H1 (cell line): Measurements from ENCODE around the gene RERG.

Experiments
- EZH2 ChIP-seq: fragments of 200-600 bp; sonication (generic); IDR thresholded peaks from 2 replicates; pipeline ENCODE4 v1.7.1; 2012; ENCODE audit warnings: low read depth, mild to moderate bottlenecking, moderate library complexity, low read length, inconsistent platforms; ENCODE audit not compliant: severe bottlenecking
- FOSL1 ChIP-seq: IDR thresholded peaks from 2 replicates; pipeline ENCODE4 v1.6.1; 2011; ENCODE audit warnings: mild to moderate bottlenecking, low read depth, low read length, moderate library complexity; ENCODE audit not compliant: insufficient read depth
- POLR2A ChIP-seq, 2 experiments: IDR thresholded peaks; 1 replicate in 1 of 2; 2 replicates in 1 of 2; pipeline ENCODE4 v1.6.1; 2011; ENCODE audit warnings: low read depth in 2 of 2, low read length in 2 of 2, mild to moderate bottlenecking in 2 of 2; ENCODE audit errors: control extremely low read depth in 1 of 2
- SIN3A ChIP-seq, 2 experiments: IDR thresholded peaks in 1 of 2; conservative IDR thresholded peaks in 1 of 2; 2 replicates each; pipeline ENCODE4 v1.6.1; 2011 to 2012; ENCODE audit warnings: low read length in 2 of 2, improper control_type of control experiment in 1 of 2, low read depth in 1 of 2, mild to moderate bottlenecking in 1 of 2
- YY1 ChIP-seq: IDR thresholded peaks from 2 replicates; pipeline ENCODE4 v1.6.1; 2011; ENCODE audit warnings: low read depth, mild to moderate bottlenecking, low read length

GRCh38 chr12:15225136-15225862 lies 4.1 kb upstream of the RERG start:
- TF ChIP-seq YY1 (no peak), FOSL1 (no peak), EZH2 (no peak), POLR2A (IDR thresholded peaks at IDR 0.05; ENCODE audit: control extremely low read depth in 1 of 2, low read depth in 2 of 2, low read length in 2 of 2) (no peak), SIN3A (conservative IDR thresholded peaks at IDR 0.05 in 1 of 2, IDR thresholded peaks at IDR 0.05 in 1 of 2; ENCODE audit: low read depth in 1 of 2, low read length in 2 of 2) (no peak)
